GM23338 (cell line): ENCODE measurements around the gene FUT8. TPM values are rescaled to one million over a fixed set of nuclear protein-coding genes. Genes with fewer than 3 reads are reported as not detected.
A peak's percentile ranks its signal among the peaks of the same experiment; 100 is the strongest.

Source experiments
- ATAC-seq: fragments of 200-7000 bp; cut with Tn5 transposase; 3 replicates; pipeline ENCODE4 v1.9.1; 2020
- DNase-seq: peaks from one replicate; pipeline ENCODE4 v3.0.0-alpha.2; 2015; ENCODE audit warnings: low spot score
- H2AFZ ChIP-seq: fragments of 200-600 bp; sonication (generic); 2 replicates; pipeline ENCODE4 v1.8.0; 2016; ENCODE audit warnings: antibody characterized with exemption, mild to moderate bottlenecking, moderate library complexity
- H3F3A ChIP-seq: fragments of 200-600 bp; sonication (generic); replicated peaks from 2 replicates; pipeline ENCODE4 v1.8.0; 2017; ENCODE audit warnings: antibody characterized with exemption, mixed run types, low read depth
- H3K27ac ChIP-seq: fragments of 200-600 bp; sonication (generic); 2 replicates; pipeline ENCODE4 v1.6.1; 2016; ENCODE audit warnings: low read depth
- H3K27me3 ChIP-seq: fragments of 200-600 bp; sonication (generic); 2 replicates; pipeline ENCODE4 v1.8.0; 2016; ENCODE audit warnings: mild to moderate bottlenecking, mixed run types, moderate library complexity; ENCODE audit not compliant: insufficient read depth
- H3K36me3 ChIP-seq: fragments of 200-600 bp; sonication (generic); 2 replicates; pipeline ENCODE4 v1.8.0; 2016; ENCODE audit warnings: mild to moderate bottlenecking; ENCODE audit not compliant: insufficient read depth
- H3K4me1 ChIP-seq: fragments of 200-600 bp; sonication (generic); 2 replicates; pipeline ENCODE4 v1.8.0; 2016; ENCODE audit warnings: mild to moderate bottlenecking, moderate library complexity; ENCODE audit not compliant: insufficient read depth
- H3K4me2 ChIP-seq: fragments of 200-600 bp; sonication (generic); 2 replicates; pipeline ENCODE4 v1.7.1; 2017; ENCODE audit warnings: mixed run types
- H3K4me3 ChIP-seq: fragments of 200-600 bp; sonication (generic); 2 replicates; pipeline ENCODE4 v1.6.1; 2016; ENCODE audit warnings: mixed run types
- H3K79me2 ChIP-seq: fragments of 200-600 bp; sonication (generic); replicated peaks from 2 replicates; pipeline ENCODE4 v1.8.0; 2017; ENCODE audit warnings: mild to moderate bottlenecking; ENCODE audit not compliant: insufficient read depth
- H3K9me2 ChIP-seq: fragments of 200-600 bp; sonication (generic); 2 replicates; pipeline ENCODE4 v1.8.0; 2017; ENCODE audit not compliant: insufficient read depth
- H4K20me1 ChIP-seq: fragments of 200-600 bp; sonication (generic); replicated peaks from 2 replicates; pipeline ENCODE4 v1.8.0; 2017; ENCODE audit warnings: mild to moderate bottlenecking; ENCODE audit not compliant: insufficient read depth
- H3K27ac Mint-ChIP-seq: 2 replicates; pipeline ENCODE4 v1.8.0; 2020; ENCODE audit warnings: inconsistent platforms, mild to moderate bottlenecking, moderate library complexity, mixed read lengths
- H3K27me3 Mint-ChIP-seq: 3 replicates; pipeline ENCODE4 v1.8.0; 2022; ENCODE audit warnings: low read depth, mild to moderate bottlenecking, moderate library complexity, mixed read lengths, inconsistent platforms; ENCODE audit not compliant: insufficient read depth, poor library complexity
- H3K36me3 Mint-ChIP-seq: 3 replicates; pipeline ENCODE4 v1.8.0; 2021; ENCODE audit warnings: low read depth, mild to moderate bottlenecking, inconsistent platforms, moderate library complexity, mixed read lengths
- H3K4me1 Mint-ChIP-seq: 3 replicates; pipeline ENCODE4 v1.8.0; 2020; ENCODE audit warnings: mild to moderate bottlenecking, inconsistent platforms, mixed read lengths
- H3K4me3 Mint-ChIP-seq: 3 replicates; pipeline ENCODE4 v1.8.0; 2021; ENCODE audit warnings: moderate library complexity, mild to moderate bottlenecking, inconsistent platforms, mixed read lengths
- H3K9me3 Mint-ChIP-seq: 3 replicates; pipeline ENCODE4 v1.8.0; 2020; ENCODE audit warnings: moderate library complexity, mild to moderate bottlenecking, inconsistent platforms, mixed read lengths
- CREB1 ChIP-seq: fragments of 250-450 bp; sonication (Bioruptor Pico); IDR thresholded peaks from 2 replicates; pipeline ENCODE4 v1.5.0; 2020; ENCODE audit warnings: low read depth, mild to moderate bottlenecking, moderate library complexity
- ETS1 ChIP-seq: IDR thresholded peaks from 2 replicates; pipeline ENCODE4 v1.6.1; 2016; ENCODE audit warnings: antibody characterized with exemption
- EZH2 ChIP-seq: fragments of 200-600 bp; sonication (generic); IDR thresholded peaks from one replicate; pipeline ENCODE4 v1.8.0; 2017; ENCODE audit warnings: antibody characterized with exemption, mild to moderate bottlenecking, low read depth; ENCODE audit not compliant: unreplicated experiment
- JUNB ChIP-seq: IDR thresholded peaks from one replicate; pipeline ENCODE4 v1.6.1; 2016; ENCODE audit warnings: antibody characterized with exemption; ENCODE audit not compliant: unreplicated experiment
- NANOG ChIP-seq: IDR thresholded peaks from 2 replicates; pipeline ENCODE4 v1.6.1; 2016; ENCODE audit warnings: antibody characterized with exemption, borderline replicate concordance
- POLR2AphosphoS5 ChIP-seq: IDR thresholded peaks from 2 replicates; pipeline ENCODE4 v1.6.1; 2016; ENCODE audit warnings: antibody characterized with exemption, low read depth
- ZNF114 ChIP-seq: fragments of 250-450 bp; sonication (Bioruptor Pico); IDR thresholded peaks from 2 replicates; pipeline ENCODE4 v1.5.0; 2020; ENCODE audit warnings: mild to moderate bottlenecking, moderate library complexity
- ZNF331 ChIP-seq: fragments of 250-450 bp; sonication (Bioruptor Pico); IDR thresholded peaks from 2 replicates; pipeline ENCODE4 v1.5.0; 2020; ENCODE audit warnings: low read depth, mild to moderate bottlenecking, moderate library complexity
- polyA plus RNA-seq: library from polyadenylated mRNA; unstranded; fragments of >200 nt; fragmentation: Nextera tagmentation; extraction: Ambion mirVana; gene quantifications from 2 replicates; pipeline ENCODE4 v1.2.1, GENCODE V29; 2016
- total RNA-seq: library from RNA; depleted of rRNA; stranded (reverse); fragments of >200 nt; shearing (Covaris generic); gene quantifications from 2 replicates; pipeline ENCODE4 v1.2.3, GENCODE V29; 2014
- TF ChIP-seq, protein P1 (sequence below): IDR thresholded peaks from one replicate; pipeline ENCODE4 v1.6.1; 2018; ENCODE audit warnings: antibody characterized with exemption; ENCODE audit not compliant: unreplicated experiment

The FUT8 gene
- total and polyA plus RNA-seq, 2 experiments from 2014 or later: 8.2 to 23.2 TPM

DNA sequence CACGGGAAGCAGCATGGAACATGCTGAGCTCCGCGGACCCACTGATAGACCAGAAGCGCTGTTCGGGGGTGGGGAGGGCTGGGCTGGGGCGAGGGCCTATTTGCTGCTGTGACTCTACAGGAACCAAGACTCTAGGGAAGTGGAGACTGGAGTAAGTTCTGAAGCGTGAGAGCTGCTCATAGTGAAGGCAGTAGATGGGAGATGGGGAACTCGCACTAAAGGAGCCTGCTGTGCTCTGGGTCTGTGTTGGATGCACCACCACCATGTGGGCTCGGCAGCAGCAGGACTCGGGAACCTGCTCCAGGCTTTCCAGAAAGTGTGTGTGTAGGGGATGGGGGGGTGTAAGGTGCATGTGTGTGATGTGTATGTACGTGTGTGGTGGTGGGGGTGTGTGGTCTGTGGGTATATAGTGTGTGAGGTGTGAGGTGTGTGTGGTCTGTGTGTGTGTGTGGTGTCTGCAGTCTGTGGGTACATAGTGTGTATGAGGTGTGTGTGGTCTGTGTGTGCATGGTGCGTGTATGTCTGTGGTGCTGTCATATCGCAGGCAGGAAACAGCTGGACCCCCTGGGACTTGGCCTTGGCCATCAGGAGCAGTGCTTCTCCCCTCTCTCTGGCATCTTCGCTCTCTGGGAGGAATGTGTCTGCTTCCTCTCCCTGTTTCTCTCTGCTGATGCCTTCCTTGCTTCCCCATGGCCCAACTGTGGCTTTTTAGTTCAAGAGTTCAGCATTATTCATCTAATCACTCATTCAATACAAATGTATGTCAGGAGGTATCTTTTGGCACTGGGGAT is 378.9 kb downstream of the FUT8 start:
- Histone ChIP-seq H3K27me3 (no peaks in the 10 kb centered on the region), H3K79me2 (no peaks in the 10 kb centered on the region), H4K20me1 (no peaks in the 10 kb centered on the region), H3K4me3 (no peak overlapping the region), H3K4me1 (no peaks in the 10 kb centered on the region), H3K4me2 (no peak overlapping the region), H2AFZ (no peak overlapping the region), H3K9me2 (peaks cover 3% of the 10 kb centered on the region; the same call in 1 of the 2 replicates), H3F3A (no peaks in the 10 kb centered on the region), H3K36me3 (no peaks in the 10 kb centered on the region), H3K27ac (no peak overlapping the region)
- ATAC-seq: no peak
- TF ChIP-seq NANOG (no peak), ETS1 (no peak), JUNB (no peak), ZNF114 (CRISPR knock-in tag) (no peak), EZH2 (no peak)
- TF ChIP-seq, protein P1, sequence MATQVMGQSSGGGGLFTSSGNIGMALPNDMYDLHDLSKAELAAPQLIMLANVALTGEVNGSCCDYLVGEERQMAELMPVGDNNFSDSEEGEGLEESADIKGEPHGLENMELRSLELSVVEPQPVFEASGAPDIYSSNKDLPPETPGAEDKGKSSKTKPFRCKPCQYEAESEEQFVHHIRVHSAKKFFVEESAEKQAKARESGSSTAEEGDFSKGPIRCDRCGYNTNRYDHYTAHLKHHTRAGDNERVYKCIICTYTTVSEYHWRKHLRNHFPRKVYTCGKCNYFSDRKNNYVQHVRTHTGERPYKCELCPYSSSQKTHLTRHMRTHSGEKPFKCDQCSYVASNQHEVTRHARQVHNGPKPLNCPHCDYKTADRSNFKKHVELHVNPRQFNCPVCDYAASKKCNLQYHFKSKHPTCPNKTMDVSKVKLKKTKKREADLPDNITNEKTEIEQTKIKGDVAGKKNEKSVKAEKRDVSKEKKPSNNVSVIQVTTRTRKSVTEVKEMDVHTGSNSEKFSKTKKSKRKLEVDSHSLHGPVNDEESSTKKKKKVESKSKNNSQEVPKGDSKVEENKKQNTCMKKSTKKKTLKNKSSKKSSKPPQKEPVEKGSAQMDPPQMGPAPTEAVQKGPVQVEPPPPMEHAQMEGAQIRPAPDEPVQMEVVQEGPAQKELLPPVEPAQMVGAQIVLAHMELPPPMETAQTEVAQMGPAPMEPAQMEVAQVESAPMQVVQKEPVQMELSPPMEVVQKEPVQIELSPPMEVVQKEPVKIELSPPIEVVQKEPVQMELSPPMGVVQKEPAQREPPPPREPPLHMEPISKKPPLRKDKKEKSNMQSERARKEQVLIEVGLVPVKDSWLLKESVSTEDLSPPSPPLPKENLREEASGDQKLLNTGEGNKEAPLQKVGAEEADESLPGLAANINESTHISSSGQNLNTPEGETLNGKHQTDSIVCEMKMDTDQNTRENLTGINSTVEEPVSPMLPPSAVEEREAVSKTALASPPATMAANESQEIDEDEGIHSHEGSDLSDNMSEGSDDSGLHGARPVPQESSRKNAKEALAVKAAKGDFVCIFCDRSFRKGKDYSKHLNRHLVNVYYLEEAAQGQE: no peak
- Mint-ChIP-seq H3K9me3 (no peaks in the 10 kb centered on the region), H3K27ac (no peak overlapping the region), H3K4me1 (no peaks in the 10 kb centered on the region; the same call in 2 of the 3 replicates), H3K4me3 (no peak overlapping the region), H3K27me3 (no peaks in the 10 kb centered on the region), H3K36me3 (no peaks in the 10 kb centered on the region; the same call in 2 of the 3 replicates)
- peak; percentile 5 for DNase-seq

DNA sequence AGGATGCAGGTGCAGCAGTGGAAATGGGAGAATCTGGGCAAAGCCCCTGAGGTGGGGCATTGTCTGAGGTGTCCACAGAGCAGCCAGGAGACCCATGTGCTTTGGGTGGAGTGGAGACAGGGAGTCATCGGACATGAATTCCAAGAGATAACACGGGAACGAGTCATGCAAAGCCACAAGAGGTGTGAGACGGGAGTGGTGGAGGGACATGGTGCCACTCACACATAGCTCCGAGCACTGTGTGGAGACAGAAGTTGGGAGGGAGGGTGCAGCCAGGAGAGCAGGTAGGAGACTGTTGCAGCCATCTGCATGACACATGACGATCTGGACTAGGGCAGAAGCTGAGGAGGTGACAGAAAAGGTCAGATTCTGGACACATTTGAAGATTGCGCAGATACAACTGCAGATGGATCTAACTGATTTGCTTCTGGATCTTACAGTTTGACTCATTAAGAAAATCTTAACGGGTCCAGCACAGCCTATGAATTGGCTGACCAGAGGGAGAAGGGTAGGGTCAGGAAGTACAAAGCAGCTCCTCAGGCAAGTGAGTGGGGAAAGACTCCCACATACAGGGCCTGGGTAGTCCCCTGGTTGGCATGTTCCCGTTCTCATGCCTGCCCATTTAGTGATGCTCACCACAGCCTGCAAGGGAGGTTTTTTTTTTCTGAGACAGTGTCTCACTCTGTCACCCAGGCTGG is 379.8 kb downstream of the FUT8 start:
- Histone ChIP-seq H3K9me2 (peaks cover 3% of the 10 kb centered on the region; the same call in 1 of the 2 replicates), H4K20me1 (no peaks in the 10 kb centered on the region), H3F3A (no peaks in the 10 kb centered on the region), H3K4me1 (no peaks in the 10 kb centered on the region), H2AFZ (no peak overlapping the region), H3K4me2 (no peak overlapping the region), H3K79me2 (no peaks in the 10 kb centered on the region), H3K4me3 (no peak overlapping the region), H3K27ac (no peak overlapping the region), H3K27me3 (no peaks in the 10 kb centered on the region), H3K36me3 (no peaks in the 10 kb centered on the region)
- no peak for ATAC-seq
- H3K36me3 Mint-ChIP-seq: no peaks in the 10 kb centered on the region; the same call in 2 of the 3 replicates
- H3K4me1 Mint-ChIP-seq: no peaks in the 10 kb centered on the region; the same call in 2 of the 3 replicates
- DNase-seq: no peak
- no peaks in the 10 kb centered on the region for H3K27me3 Mint-ChIP-seq
- no peak overlapping the region for H3K27ac Mint-ChIP-seq
- H3K9me3 Mint-ChIP-seq: no peaks in the 10 kb centered on the region
- H3K4me3 Mint-ChIP-seq: no peak overlapping the region
- TF ChIP-seq, protein P1: no peak
- TF ChIP-seq ZNF331 (CRISPR knock-in tag): no peak
- TF ChIP-seq JUNB: no peak
- no peak for TF ChIP-seq ZNF114 (CRISPR knock-in tag)
- TF ChIP-seq POLR2AphosphoS5: no peak
- no peak for TF ChIP-seq CREB1 (CRISPR knock-in tag)
- no peak for TF ChIP-seq NANOG
